ENCODE results near the gene GNG7.
"Not testable (repeated sequence)": the region's sequence is repeated elsewhere in the genome, so short reads cannot be mapped to it uniquely, and the experiment has no call there.

Gene GNG7

GRCh38 chr19:2715470-2716274 lies 13.2 kb upstream of the GNG7 start:
- Histone ChIP-seq H3K9me3 (ENCODE audit: control insufficient read depth, low read length) (peaks cover 4% of the 10 kb centered on the region), H3K27me3 (ENCODE audit: control insufficient read depth, insufficient read depth, low read length) (peaks cover 15% of the 10 kb centered on the region), H3K36me3 (ENCODE audit: control insufficient read depth, insufficient read depth, low read length) (no peaks in the 10 kb centered on the region), H3K4me3 (ENCODE audit: low read length) (no peak overlapping the region), H3K9ac (ENCODE audit: low read length) (no peak overlapping the region), H3K4me1 (ENCODE audit: control insufficient read depth, insufficient read depth, low read length) (no peaks in the 10 kb centered on the region)

- peaks cover 5% of the 10 kb centered on the region for H3K27me3 ChIP-seq (ENCODE audit: control insufficient read depth, insufficient read depth, low read length)
- no peak overlapping the region for H3K4me3 ChIP-seq (ENCODE audit: low read length)
- H3K9me3 ChIP-seq (ENCODE audit: control insufficient read depth, low read length) = peaks cover 4% of the 10 kb centered on the region
- H3K36me3 ChIP-seq (ENCODE audit: control insufficient read depth, insufficient read depth, low read length) = no peaks in the 10 kb centered on the region
- no peak overlapping the region for H3K9ac ChIP-seq (ENCODE audit: low read length)
- no peaks in the 10 kb centered on the region for H3K4me1 ChIP-seq (ENCODE audit: control insufficient read depth, insufficient read depth, low read length)
Measured at GRCh38 chr19:2714531-2715269, 12.2 kb upstream of the GNG7 start.

GRCh38 chr19:2714102-2714501 lies 11.6 kb upstream of the GNG7 start:
- H3K9me3 ChIP-seq (ENCODE audit: control insufficient read depth, low read length); H3K9ac ChIP-seq (ENCODE audit: low read length); H3K4me1 ChIP-seq (ENCODE audit: control insufficient read depth, insufficient read depth, low read length); H3K4me3 ChIP-seq (ENCODE audit: low read length); H3K36me3 ChIP-seq (ENCODE audit: control insufficient read depth, insufficient read depth, low read length); H3K27me3 ChIP-seq (ENCODE audit: control insufficient read depth, insufficient read depth, low read length): not testable (repeated sequence)

GRCh38 chr19:2713170-2713569 lies 10.7 kb upstream of the GNG7 start:
- H3K4me1 ChIP-seq (ENCODE audit: control insufficient read depth, insufficient read depth, low read length); H3K27me3 ChIP-seq (ENCODE audit: control insufficient read depth, insufficient read depth, low read length); H3K36me3 ChIP-seq (ENCODE audit: control insufficient read depth, insufficient read depth, low read length); H3K9me3 ChIP-seq (ENCODE audit: control insufficient read depth, low read length); H3K9ac ChIP-seq (ENCODE audit: low read length); H3K4me3 ChIP-seq (ENCODE audit: low read length): not testable (repeated sequence)

- H3K4me1 ChIP-seq (ENCODE audit: control insufficient read depth, insufficient read depth, low read length) = no peaks in the 10 kb centered on the region
Measured at GRCh38 chr19:2711875-2712205, 9.3 kb upstream of the GNG7 start.

GRCh38 chr19:2711172-2711874 lies 8.8 kb upstream of the GNG7 start:
- Histone ChIP-seq H3K9ac (ENCODE audit: low read length) (no peak overlapping the region), H3K9me3 (ENCODE audit: control insufficient read depth, low read length) (peaks cover 4% of the 10 kb centered on the region), H3K4me3 (ENCODE audit: low read length) (no peak overlapping the region), H3K4me1 (ENCODE audit: control insufficient read depth, insufficient read depth, low read length) (no peaks in the 10 kb centered on the region), H3K27me3 (ENCODE audit: control insufficient read depth, insufficient read depth, low read length) (no peaks in the 10 kb centered on the region), H3K36me3 (ENCODE audit: control insufficient read depth, insufficient read depth, low read length) (no peaks in the 10 kb centered on the region)

More at GRCh38 chr19:2711875-2712205, 9.3 kb upstream of the GNG7 start:
- Histone ChIP-seq H3K9ac (ENCODE audit: low read length) (no peak overlapping the region), H3K9me3 (ENCODE audit: control insufficient read depth, low read length) (peaks cover 4% of the 10 kb centered on the region), H3K36me3 (ENCODE audit: control insufficient read depth, insufficient read depth, low read length) (no peaks in the 10 kb centered on the region), H3K4me3 (ENCODE audit: low read length) (no peak overlapping the region), H3K27me3 (ENCODE audit: control insufficient read depth, insufficient read depth, low read length) (no peaks in the 10 kb centered on the region)

- H3K27me3 ChIP-seq (ENCODE audit: control insufficient read depth, insufficient read depth, low read length) = peaks cover 3% of the 10 kb centered on the region
- no peak overlapping the region for H3K4me3 ChIP-seq (ENCODE audit: low read length)
- no peaks in the 10 kb centered on the region for H3K9me3 ChIP-seq (ENCODE audit: control insufficient read depth, low read length)
- H3K9ac ChIP-seq (ENCODE audit: low read length) = no peak overlapping the region
- no peaks in the 10 kb centered on the region for H3K36me3 ChIP-seq (ENCODE audit: control insufficient read depth, insufficient read depth, low read length)
- peaks cover 12% of the 10 kb centered on the region for H3K4me1 ChIP-seq (ENCODE audit: control insufficient read depth, insufficient read depth, low read length)
Measured at GRCh38 chr19:2706251-2706650, 3.8 kb upstream of the GNG7 start.

- peaks cover 14% of the 10 kb centered on the region for H3K4me1 ChIP-seq (ENCODE audit: control insufficient read depth, insufficient read depth, low read length)
- no peak overlapping the region for H3K9ac ChIP-seq (ENCODE audit: low read length)
- no peak overlapping the region for H3K4me3 ChIP-seq (ENCODE audit: low read length)
- peaks cover 3% of the 10 kb centered on the region for H3K27me3 ChIP-seq (ENCODE audit: control insufficient read depth, insufficient read depth, low read length)
- H3K9me3 ChIP-seq (ENCODE audit: control insufficient read depth, low read length) = no peaks in the 10 kb centered on the region
- no peaks in the 10 kb centered on the region for H3K36me3 ChIP-seq (ENCODE audit: control insufficient read depth, insufficient read depth, low read length)
Measured at GRCh38 chr19:2703691-2704216, 1.3 kb upstream of the GNG7 start.

GRCh38 chr19:2703077-2703437 lies 563 bp upstream of the GNG7 start:
- Histone ChIP-seq H3K9ac (ENCODE audit: low read length) (no peak overlapping the region), H3K4me3 (ENCODE audit: low read length) (no peak overlapping the region), H3K27me3 (ENCODE audit: control insufficient read depth, insufficient read depth, low read length) (peaks cover 3% of the 10 kb centered on the region), H3K9me3 (ENCODE audit: control insufficient read depth, low read length) (no peaks in the 10 kb centered on the region), H3K4me1 (ENCODE audit: control insufficient read depth, insufficient read depth, low read length) (peaks cover 14% of the 10 kb centered on the region), H3K36me3 (ENCODE audit: control insufficient read depth, insufficient read depth, low read length) (no peaks in the 10 kb centered on the region)

GRCh38 chr19:2701361-2702169 lies 929 bp downstream of the GNG7 start:
- peaks cover 14% of the 10 kb centered on the region for H3K4me1 ChIP-seq (ENCODE audit: control insufficient read depth, insufficient read depth, low read length)
- no peaks in the 10 kb centered on the region for H3K9me3 ChIP-seq (ENCODE audit: control insufficient read depth, low read length)
- peaks cover 3% of the 10 kb centered on the region for H3K27me3 ChIP-seq (ENCODE audit: control insufficient read depth, insufficient read depth, low read length)
- no peaks in the 10 kb centered on the region for H3K36me3 ChIP-seq (ENCODE audit: control insufficient read depth, insufficient read depth, low read length)
- H3K9ac ChIP-seq (ENCODE audit: low read length) = peak overlapping the region; percentile 65
- no peak overlapping the region for H3K4me3 ChIP-seq (ENCODE audit: low read length)

GRCh38 chr19:2700660-2701360 lies 1.7 kb downstream of the GNG7 start:
- Histone ChIP-seq H3K36me3 (ENCODE audit: control insufficient read depth, insufficient read depth, low read length) (no peaks in the 10 kb centered on the region), H3K9ac (ENCODE audit: low read length) (peak overlapping the region; percentile 39), H3K27me3 (ENCODE audit: control insufficient read depth, insufficient read depth, low read length) (peaks cover 3% of the 10 kb centered on the region), H3K9me3 (ENCODE audit: control insufficient read depth, low read length) (no peaks in the 10 kb centered on the region), H3K4me1 (ENCODE audit: control insufficient read depth, insufficient read depth, low read length) (peaks cover 14% of the 10 kb centered on the region), H3K4me3 (ENCODE audit: low read length) (no peak overlapping the region)
